Right atrium auricular region (tissue), 2 donors: ENCODE data around the gene TIGD1. TPM values are rescaled to one million over a fixed set of nuclear protein-coding genes. Genes with fewer than 3 reads are reported as not detected.

Experiments used
- DNase-seq: peaks from one replicate; pipeline ENCODE4 v3.0.0-alpha.2; 2019; ENCODE audit warnings: low spot score
- H3K27ac ChIP-seq, 2 donors: fragments of 200-600 bp; sonication (generic); 1 replicate in 1 of 2; 2 replicates in 1 of 2; pipeline ENCODE4 v1.5.1; 2016 to 2019
- H3K27me3 ChIP-seq, 2 donors: fragments of 200-600 bp; sonication (generic); one replicate each; pipeline versions ENCODE4 v1.5.1 to v1.6.0; 2017 to 2019
- H3K36me3 ChIP-seq: fragments of 200-600 bp; sonication (generic); one replicate; pipeline ENCODE4 v1.5.1; 2016
- H3K4me1 ChIP-seq, 2 donors: fragments of 200-600 bp; sonication (generic); one replicate each; pipeline versions ENCODE4 v1.5.1 to v1.6.0; 2017 to 2019
- H3K4me3 ChIP-seq, 2 donors: fragments of 200-600 bp; sonication (generic); 1 replicate in 1 of 2; 2 replicates in 1 of 2; pipeline ENCODE4 v1.5.1; 2017 to 2019; ENCODE audit warnings: mild to moderate bottlenecking in 1 of 2, moderate library complexity in 1 of 2
- H3K9me3 ChIP-seq, 2 donors: fragments of 200-600 bp; sonication (generic); one replicate each; pipeline ENCODE4 v1.5.1; 2019
- total RNA-seq, 2 donors: library from RNA; depleted of rRNA; stranded (reverse); fragments of >200 nt; gene quantifications; one replicate each; pipeline ENCODE4 v1.1.0, GENCODE V29; 2016
- TF ChIP-seq, protein P1 (sequence below), 2 donors: fragments of 200-600 bp; sonication (generic); IDR thresholded peaks; one replicate each; pipeline ENCODE4 v1.5.1; 2019; ENCODE audit warnings: antibody characterized with exemption in 2 of 2

TIGD1 gene
- 1 to 10 TPM; 1.7 to 2.0 TPM for total RNA-seq

DNA sequence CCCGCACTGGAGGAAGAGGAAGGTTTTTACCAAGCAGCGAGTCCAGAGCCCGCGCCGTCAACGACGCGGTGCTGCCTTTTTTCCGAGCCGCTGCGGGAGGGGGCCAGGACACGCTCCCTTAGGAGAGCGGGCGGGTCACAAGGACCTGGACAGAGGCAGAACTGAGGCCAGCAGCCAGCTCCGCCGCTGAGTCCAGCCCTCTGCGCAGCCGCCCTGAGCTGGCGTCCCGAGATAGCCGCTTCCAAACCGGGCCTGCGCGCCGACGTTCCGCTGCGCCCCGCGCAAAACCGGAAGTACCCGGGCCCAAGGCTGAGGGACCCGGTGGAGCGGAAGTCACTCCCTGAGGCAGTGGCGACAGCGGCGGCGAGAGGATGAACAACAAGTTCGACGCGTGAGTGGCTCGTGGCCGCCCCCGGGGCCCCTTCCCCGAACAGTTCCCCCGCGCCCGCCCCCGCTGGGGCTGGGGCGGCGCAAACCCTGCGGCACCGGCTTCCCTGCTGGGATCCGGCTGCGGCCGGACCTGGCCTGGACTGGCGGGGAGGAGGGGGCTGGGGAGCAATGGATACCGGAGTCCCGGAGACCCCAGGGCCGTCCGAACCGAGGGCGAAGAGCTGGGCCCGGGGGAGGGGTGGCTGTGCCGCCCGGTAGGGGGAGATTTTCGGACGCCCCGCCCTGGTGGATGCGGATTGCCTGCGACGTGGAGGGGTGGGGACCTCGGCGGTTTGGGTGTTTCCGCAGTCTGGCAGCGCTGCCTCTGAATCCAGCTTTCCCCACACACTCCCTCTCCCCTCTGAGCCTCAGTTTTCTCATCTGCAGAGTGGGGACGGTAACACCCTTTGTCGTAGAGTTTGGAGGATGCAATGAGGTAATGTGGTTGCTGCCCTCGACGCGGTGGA is at the start of gene TIGD1, which contains the start of gene EIF4E2:
Gene TIGD1 (minus strand): TSS at position 204 of the 896 bp plus-strand sequence. CDS start 675 bp downstream, outside the sequence.
Gene EIF4E2 (plus strand): TSS at position 336 of the 896 bp plus-strand sequence. CDS start 36 bp downstream, at position 372.
- Histone ChIP-seq H3K4me3 (peak within 1 kb of the TSS; percentile 71 to 76), H3K27me3 (no peaks in the 10 kb centered on the region), H3K4me1 (peaks cover 0 to 24% of the 10 kb centered on the region in 2 donors), H3K36me3 (peaks cover 7% of the 10 kb centered on the region), H3K27ac (peak within 1 kb of the TSS; percentile 92 to 96), H3K9me3 (peaks cover 0 to 5% of the 10 kb centered on the region in 2 donors)
- peak; percentile 95 for DNase-seq
- TF ChIP-seq, protein P1, sequence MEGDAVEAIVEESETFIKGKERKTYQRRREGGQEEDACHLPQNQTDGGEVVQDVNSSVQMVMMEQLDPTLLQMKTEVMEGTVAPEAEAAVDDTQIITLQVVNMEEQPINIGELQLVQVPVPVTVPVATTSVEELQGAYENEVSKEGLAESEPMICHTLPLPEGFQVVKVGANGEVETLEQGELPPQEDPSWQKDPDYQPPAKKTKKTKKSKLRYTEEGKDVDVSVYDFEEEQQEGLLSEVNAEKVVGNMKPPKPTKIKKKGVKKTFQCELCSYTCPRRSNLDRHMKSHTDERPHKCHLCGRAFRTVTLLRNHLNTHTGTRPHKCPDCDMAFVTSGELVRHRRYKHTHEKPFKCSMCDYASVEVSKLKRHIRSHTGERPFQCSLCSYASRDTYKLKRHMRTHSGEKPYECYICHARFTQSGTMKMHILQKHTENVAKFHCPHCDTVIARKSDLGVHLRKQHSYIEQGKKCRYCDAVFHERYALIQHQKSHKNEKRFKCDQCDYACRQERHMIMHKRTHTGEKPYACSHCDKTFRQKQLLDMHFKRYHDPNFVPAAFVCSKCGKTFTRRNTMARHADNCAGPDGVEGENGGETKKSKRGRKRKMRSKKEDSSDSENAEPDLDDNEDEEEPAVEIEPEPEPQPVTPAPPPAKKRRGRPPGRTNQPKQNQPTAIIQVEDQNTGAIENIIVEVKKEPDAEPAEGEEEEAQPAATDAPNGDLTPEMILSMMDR (IDR thresholded peaks at IDR 0.05) = peak in 1 of 2 donors; percentile 51

DNA sequence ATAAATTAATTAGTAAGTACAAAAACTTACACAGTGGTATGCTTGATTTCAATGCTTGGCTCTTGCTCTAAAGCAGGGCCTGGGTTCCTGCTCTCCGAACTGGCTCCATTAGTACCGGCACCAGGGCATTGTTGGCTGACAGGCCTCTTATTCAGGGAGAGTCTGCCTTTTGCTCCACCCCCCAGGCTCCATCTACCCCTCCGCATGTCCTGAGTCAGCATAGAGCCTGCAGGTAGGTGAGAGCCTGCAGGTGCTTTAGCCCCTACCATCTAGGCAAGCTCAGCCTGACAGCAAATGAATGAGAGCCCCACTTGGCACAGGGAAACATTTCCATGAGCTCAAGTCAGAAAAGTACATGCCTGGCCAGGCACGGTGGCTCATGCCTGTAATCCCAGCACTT is 47.9 kb upstream of the TIGD1 start:
- no peaks in the 10 kb centered on the region for H3K9me3 ChIP-seq
- no peak for DNase-seq
- H3K27me3 ChIP-seq = no peaks in the 10 kb centered on the region
- TF ChIP-seq, protein P1 (IDR thresholded peaks at IDR 0.05) = no peak
- H3K27ac ChIP-seq = no peak overlapping the region
- peaks cover 0 to 3% of the 10 kb centered on the region in 2 donors for H3K4me1 ChIP-seq
- no peak overlapping the region for H3K4me3 ChIP-seq
- H3K36me3 ChIP-seq = no peaks in the 10 kb centered on the region

DNA sequence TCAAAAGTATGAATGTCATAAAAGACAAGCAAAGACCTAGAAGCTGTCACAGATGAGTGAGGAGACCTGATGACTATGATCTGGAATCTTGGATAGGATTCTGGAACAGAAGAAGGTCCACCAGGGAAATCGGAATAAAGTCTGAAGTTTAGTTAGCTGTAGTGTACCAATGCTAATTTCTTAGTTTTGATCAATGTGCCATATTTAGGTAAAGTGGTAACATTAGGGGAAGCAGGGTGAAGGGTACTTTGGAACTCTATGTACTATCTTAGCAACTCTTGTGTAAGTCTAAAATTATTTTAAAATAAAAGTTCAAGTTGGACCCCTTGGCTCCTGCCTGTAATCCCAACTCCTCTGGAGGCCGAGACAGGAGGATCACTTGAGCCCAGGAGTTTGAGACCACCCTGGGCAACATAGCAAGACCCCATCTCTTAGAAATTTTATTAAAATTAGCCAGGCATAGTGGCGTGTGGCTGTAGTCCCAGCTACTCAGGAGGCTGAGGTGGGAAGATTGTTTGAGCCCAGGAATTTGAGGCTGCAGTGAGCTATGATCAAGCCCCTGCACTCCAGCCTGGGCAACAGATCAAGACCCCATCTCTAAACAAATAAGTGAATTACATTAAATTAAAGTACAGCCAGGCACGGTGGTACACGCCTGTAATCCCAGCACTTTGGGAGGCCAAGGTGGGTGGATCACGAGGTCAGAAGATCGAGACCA is 47.2 kb upstream of the TIGD1 start:
- H3K4me3 ChIP-seq = no peak overlapping the region
- no peak overlapping the region for H3K27ac ChIP-seq
- no peaks in the 10 kb centered on the region for H3K27me3 ChIP-seq
- peaks cover 0 to 10% of the 10 kb centered on the region in 2 donors for H3K4me1 ChIP-seq
- no peaks in the 10 kb centered on the region for H3K9me3 ChIP-seq
- no peak for DNase-seq
- no peaks in the 10 kb centered on the region for H3K36me3 ChIP-seq
- TF ChIP-seq, protein P1 (IDR thresholded peaks at IDR 0.05) = no peak

DNA sequence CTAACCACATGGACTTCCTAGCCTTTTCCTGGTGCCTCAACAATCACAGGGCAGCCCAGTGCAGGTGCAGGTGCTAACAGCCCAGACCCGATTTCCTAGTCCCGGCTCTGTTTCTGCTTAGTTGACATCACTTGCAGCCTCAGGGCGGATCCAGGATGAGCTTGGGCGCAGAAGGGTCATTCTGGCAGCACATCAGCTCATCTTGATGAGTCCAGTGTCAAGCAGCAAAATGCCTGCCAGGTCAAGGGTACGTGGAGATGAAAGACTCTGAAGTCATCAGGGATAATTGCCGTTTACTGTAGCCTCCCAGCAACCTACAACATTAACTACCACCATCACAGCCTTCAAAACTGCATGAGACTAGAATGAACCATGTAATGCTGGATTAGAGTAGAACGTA is 43.6 kb upstream of the TIGD1 start:
- Histone ChIP-seq H3K4me3 (no peak overlapping the region), H3K9me3 (no peaks in the 10 kb centered on the region), H3K36me3 (no peaks in the 10 kb centered on the region), H3K27ac (no peak overlapping the region), H3K4me1 (peaks cover 0 to 16% of the 10 kb centered on the region in 2 donors), H3K27me3 (no peaks in the 10 kb centered on the region)
- TF ChIP-seq, protein P1 (IDR thresholded peaks at IDR 0.05) = no peak
- no peak for DNase-seq

DNA sequence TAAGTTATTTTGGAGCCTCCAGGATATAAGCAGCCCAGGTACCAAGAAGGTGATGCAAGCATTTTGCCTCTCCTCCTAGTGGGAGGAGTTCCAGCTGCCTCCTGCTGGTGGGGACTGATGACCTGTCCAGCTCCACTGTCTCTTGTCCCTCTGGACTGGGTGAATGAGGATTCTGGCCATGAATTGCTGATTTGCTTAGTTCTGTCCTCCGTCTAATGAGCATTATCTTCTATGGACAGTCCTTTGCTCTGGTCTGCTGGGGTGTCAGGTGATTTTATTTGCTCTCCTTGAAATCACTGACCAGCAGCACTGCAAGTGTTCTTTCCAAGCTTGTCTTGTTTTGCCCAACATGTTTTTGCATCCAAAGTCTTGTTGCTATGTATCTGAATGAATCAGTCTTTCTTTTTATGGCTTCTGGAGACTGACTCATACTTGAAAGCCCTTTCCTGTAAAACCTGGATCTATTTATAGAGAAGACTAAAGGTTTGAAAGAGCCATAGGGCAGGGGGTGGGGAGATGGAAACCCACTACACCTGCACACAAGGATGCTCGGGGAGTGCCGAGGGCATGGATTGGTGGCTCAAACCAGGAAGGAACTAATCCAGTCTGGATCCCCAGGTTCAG is 42.5 kb upstream of the TIGD1 start:
- peak overlapping the region; percentile 3 to 37 for H3K27ac ChIP-seq
- H3K36me3 ChIP-seq = no peaks in the 10 kb centered on the region
- H3K9me3 ChIP-seq = no peaks in the 10 kb centered on the region
- DNase-seq = no peak
- no peak overlapping the region for H3K4me3 ChIP-seq
- TF ChIP-seq, protein P1 (IDR thresholded peaks at IDR 0.05) = peak in 1 of 2 donors; percentile 18
- no peaks in the 10 kb centered on the region for H3K27me3 ChIP-seq
- H3K4me1 ChIP-seq = peaks cover 0 to 24% of the 10 kb centered on the region in 2 donors
